Stimulated activated CD8-positive, alpha-beta memory T cell treated with anti-CD3 and anti-CD28 coated beads, Interleukin-2, amount 100 ng/mL, for 48 hours (primary cell): Measurements from ENCODE around the gene MACROD2.

Experiments
- DNase-seq, 2 donors: peaks; one replicate each; pipeline ENCODE4 v3.0.0-alpha.2; 2020; ENCODE audit warnings: low read depth in 2 of 2

MACROD2 gene

GRCh38 chr20:16098890-16099639 is 2103.7 kb downstream of the MACROD2 start:
- no peak for DNase-seq

DNA sequence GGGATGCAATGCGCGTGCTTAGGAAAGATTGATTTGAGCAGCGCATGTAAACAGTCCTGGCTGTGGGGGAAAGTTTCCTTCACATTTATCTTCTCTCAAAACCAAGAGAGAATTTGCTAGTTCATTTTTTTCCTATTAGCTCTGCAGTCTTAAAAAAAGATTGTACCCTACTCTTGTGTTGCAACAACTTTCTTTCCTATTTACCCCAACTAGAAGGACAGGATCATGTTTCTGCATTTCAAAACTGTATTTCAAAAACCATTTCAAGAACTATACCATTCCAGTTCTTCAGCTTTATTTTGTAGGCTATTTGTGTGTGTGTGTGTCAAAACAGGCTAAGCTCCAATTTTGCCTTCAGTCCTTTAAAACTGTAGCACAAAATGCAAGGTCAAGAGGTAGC is 2104.8 kb downstream of the MACROD2 start:
- no peak for DNase-seq

GRCh38 chr20:16100767-16101166 is 2105.5 kb downstream of the MACROD2 start:
- DNase-seq = no peak
